ENCODE data around the gene RTL3. TPM values are rescaled to one million over a fixed set of nuclear protein-coding genes. Genes with fewer than 3 reads are reported as not detected.
A peak's percentile ranks its signal among the peaks of the same experiment; 100 is the strongest.

RTL3 gene
- total and polyA plus RNA-seq, 2 experiments from 2014 or later: 0.11 to 0.18 TPM

GRCh38 chrX:78624962-78625909, 33.9 kb downstream of the RTL3 start:
- H3K36me3 ChIP-seq (ENCODE audit: low read depth): no peaks in the 10 kb centered on the region
- H3K27me3 ChIP-seq (replicated peaks; ENCODE audit: insufficient read depth): no peaks in the 10 kb centered on the region
- no peaks in the 10 kb centered on the region for H3F3A ChIP-seq (ENCODE audit: insufficient read depth)
- no peak for TF ChIP-seq EZH2phosphoT487 (IDR thresholded peaks at IDR 0.05; ENCODE audit: insufficient read depth, low read depth)
- no peak for TF ChIP-seq EZH2 (IDR thresholded peaks at IDR 0.05; ENCODE audit: insufficient read depth, poor library complexity, severe bottlenecking)
- in situ Hi-C loops (cut with MboI): no loop called here
- no peaks in the 10 kb centered on the region for H3K4me1 ChIP-seq (ENCODE audit: insufficient read depth)
- H3K9ac ChIP-seq: no peak overlapping the region
- H4K20me1 ChIP-seq (ENCODE audit: insufficient read depth): no peaks in the 10 kb centered on the region
- no peaks in the 10 kb centered on the region for H3K79me2 ChIP-seq (ENCODE audit: insufficient read depth)
- no peak overlapping the region for H3K4me2 ChIP-seq (ENCODE audit: unreplicated experiment)
- no peak overlapping the region for H3K4me3 ChIP-seq
- no peaks in the 10 kb centered on the region for H3K9me3 ChIP-seq (ENCODE audit: low read depth)
- WGBS, 2 experiments (ENCODE audit: low coverage in 1 of 2, low lambda C conversion rate in 2 of 2, missing lambda C conversion rate in 2 of 2): 10 to 30% methylated on average over 2 of the region's 2 CpGs
- H3K27ac ChIP-seq: no peak overlapping the region
- H3K9me2 ChIP-seq (ENCODE audit: insufficient read depth): no peaks in the 10 kb centered on the region
- no peak overlapping the region for H2AFZ ChIP-seq
- DNase-seq: no peak

- 6 to 8% methylated on average over 1 of the region's 1 CpG for WGBS, 2 experiments (ENCODE audit: low coverage in 1 of 2, low lambda C conversion rate in 2 of 2, missing lambda C conversion rate in 2 of 2)
- TF ChIP-seq EZH2phosphoT487 (IDR thresholded peaks at IDR 0.05; ENCODE audit: insufficient read depth, low read depth): no peak
- no peak for TF ChIP-seq EZH2 (IDR thresholded peaks at IDR 0.05; ENCODE audit: insufficient read depth, poor library complexity, severe bottlenecking)
These were observed 34.7 kb downstream of the RTL3 start for GRCh38 chrX:78624426-78624825.

DNA sequence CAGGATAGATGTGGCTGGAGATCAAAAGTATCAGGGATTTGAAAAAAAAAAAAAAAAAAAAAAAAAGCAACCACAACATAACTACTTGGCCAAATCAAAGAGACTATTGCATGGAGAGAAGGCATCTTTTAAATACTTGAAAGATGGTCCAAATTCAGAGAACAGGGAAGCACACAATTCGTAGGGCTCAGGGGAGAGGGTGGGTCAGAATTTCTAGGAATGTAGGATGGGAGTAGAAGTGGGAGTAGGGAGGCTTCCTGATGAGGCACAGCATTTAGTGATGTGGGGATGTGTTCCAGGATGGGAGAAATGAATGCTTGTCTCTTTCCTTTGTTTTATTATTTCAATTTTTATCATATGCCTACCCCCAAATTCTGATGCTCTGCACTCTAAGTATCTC, 36.3 kb downstream of the RTL3 start:
- Histone ChIP-seq H3K4me1 (ENCODE audit: insufficient read depth) (no peaks in the 10 kb centered on the region), H3K9ac (no peak overlapping the region), H3K36me3 (ENCODE audit: low read depth) (no peaks in the 10 kb centered on the region), H3K9me3 (ENCODE audit: low read depth) (no peaks in the 10 kb centered on the region), H3K27ac (no peak overlapping the region), H3K79me2 (ENCODE audit: insufficient read depth) (no peaks in the 10 kb centered on the region), H4K20me1 (ENCODE audit: insufficient read depth) (no peaks in the 10 kb centered on the region), H2AFZ (no peak overlapping the region), H3K9me2 (ENCODE audit: insufficient read depth) (no peaks in the 10 kb centered on the region), H3K4me2 (ENCODE audit: unreplicated experiment) (no peak overlapping the region), H3K4me3 (no peak overlapping the region), H3K27me3 (replicated peaks; ENCODE audit: insufficient read depth) (no peaks in the 10 kb centered on the region), H3F3A (ENCODE audit: insufficient read depth) (no peaks in the 10 kb centered on the region)
- TF ChIP-seq EZH2phosphoT487 (IDR thresholded peaks at IDR 0.05; ENCODE audit: insufficient read depth, low read depth) (no peak), EZH2 (IDR thresholded peaks at IDR 0.05; ENCODE audit: insufficient read depth, poor library complexity, severe bottlenecking) (no peak)
- WGBS, 2 experiments (ENCODE audit: low coverage in 1 of 2, low lambda C conversion rate in 2 of 2, missing lambda C conversion rate in 2 of 2): 20 to 33% methylated on average over 1 of the region's 1 CpG
- DNase-seq: no peak
- in situ Hi-C loops (cut with MboI): no loop called here

More at GRCh38 chrX:78624426-78624825, 34.7 kb downstream of the RTL3 start:
- DNase-seq: no peak
- H3K9me3 ChIP-seq (ENCODE audit: low read depth): no peaks in the 10 kb centered on the region
- H3F3A ChIP-seq (ENCODE audit: insufficient read depth): no peaks in the 10 kb centered on the region
- no peaks in the 10 kb centered on the region for H3K4me1 ChIP-seq (ENCODE audit: insufficient read depth)
- no peaks in the 10 kb centered on the region for H3K36me3 ChIP-seq (ENCODE audit: low read depth)
- H3K79me2 ChIP-seq (ENCODE audit: insufficient read depth): no peaks in the 10 kb centered on the region
- no peak overlapping the region for H3K4me3 ChIP-seq
- no peaks in the 10 kb centered on the region for H3K27me3 ChIP-seq (replicated peaks; ENCODE audit: insufficient read depth)
- in situ Hi-C loops (cut with MboI): no loop called here
- H3K27ac ChIP-seq: no peak overlapping the region
- H4K20me1 ChIP-seq (ENCODE audit: insufficient read depth): no peaks in the 10 kb centered on the region
- no peak overlapping the region for H3K9ac ChIP-seq
- no peak overlapping the region for H2AFZ ChIP-seq
- no peak overlapping the region for H3K4me2 ChIP-seq (ENCODE audit: unreplicated experiment)
- no peaks in the 10 kb centered on the region for H3K9me2 ChIP-seq (ENCODE audit: insufficient read depth)

DNA sequence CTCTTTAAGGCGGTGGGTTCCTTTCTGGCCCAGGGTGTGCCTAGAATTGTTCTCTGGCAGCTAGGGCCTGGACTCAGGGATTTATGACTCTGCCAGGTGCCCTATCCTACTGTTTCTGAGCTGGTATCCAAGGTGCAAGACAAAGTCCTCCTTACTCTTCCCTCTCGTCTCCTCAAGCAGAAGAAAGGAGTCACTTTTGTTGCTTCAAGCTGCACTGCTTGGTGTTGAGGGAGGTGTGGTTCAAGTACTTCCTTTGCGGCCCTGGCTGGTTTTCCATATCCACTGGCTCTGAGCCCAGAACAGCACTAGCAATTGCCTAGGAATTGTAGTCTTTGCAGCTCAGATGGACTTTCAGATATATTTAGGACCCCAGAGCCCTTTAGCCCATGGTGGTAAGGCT, 39.3 kb downstream of the RTL3 start:
- Histone ChIP-seq H3K4me1 (ENCODE audit: insufficient read depth) (no peaks in the 10 kb centered on the region), H3K9me3 (ENCODE audit: low read depth) (no peaks in the 10 kb centered on the region), H2AFZ (no peak overlapping the region), H3K36me3 (ENCODE audit: low read depth) (no peaks in the 10 kb centered on the region), H3F3A (ENCODE audit: insufficient read depth) (no peaks in the 10 kb centered on the region), H3K79me2 (ENCODE audit: insufficient read depth) (no peaks in the 10 kb centered on the region), H4K20me1 (ENCODE audit: insufficient read depth) (no peaks in the 10 kb centered on the region), H3K27ac (no peak overlapping the region), H3K9me2 (ENCODE audit: insufficient read depth) (no peaks in the 10 kb centered on the region), H3K27me3 (replicated peaks; ENCODE audit: insufficient read depth) (no peaks in the 10 kb centered on the region), H3K9ac (no peak overlapping the region), H3K4me2 (ENCODE audit: unreplicated experiment) (no peak overlapping the region), H3K4me3 (no peak overlapping the region)
- TF ChIP-seq EZH2 (IDR thresholded peaks at IDR 0.05; ENCODE audit: insufficient read depth, poor library complexity, severe bottlenecking): no peak
- no peak for TF ChIP-seq EZH2phosphoT487 (IDR thresholded peaks at IDR 0.05; ENCODE audit: insufficient read depth, low read depth)
- WGBS, 2 experiments (ENCODE audit: low coverage in 1 of 2, low lambda C conversion rate in 2 of 2, missing lambda C conversion rate in 2 of 2): 36 to 49% methylated on average over 2 to 3 of the region's 3 CpGs
- in situ Hi-C loops (cut with MboI): no loop called here
- peak; percentile 56 for DNase-seq

Data from GM23248 (cell line).